Measurements from ENCODE around the gene USP7. TPM values are rescaled to one million over a fixed set of nuclear protein-coding genes. Genes with fewer than 3 reads are reported as not detected.
"Not testable (repeated sequence)": the region's sequence is repeated elsewhere in the genome, so short reads cannot be mapped to it uniquely, and the experiment has no call there.

Gene USP7
- total RNA-seq, 4 donors from 2014 or later = 57.9 to 93.6 (median 85.5) TPM

- no peaks in the 10 kb centered on the region for H3K9me3 ChIP-seq
- intact Hi-C loops (cut with DNase I) = loop anchor here (5.0 to 10.0 kb wide), 3 partner anchors 84 to 224 kb away; partner anchors contain the start of genes PMM2, TMEM186 and USP7
- H3K36me3 ChIP-seq = no peaks in the 10 kb centered on the region
- no peak overlapping the region for H3K4me3 ChIP-seq (replicated peaks in 1 of 3)
- H3K4me1 ChIP-seq = peaks cover 0 to 12% of the 10 kb centered on the region in 2 donors
- WGBS, 2 donors = 94 to 95% methylated on average over 8 of the region's 8 CpGs
- DNase-seq = no peak
- TF ChIP-seq CTCF (IDR thresholded peaks at IDR 0.05) = no peak
- no peak for TF ChIP-seq POLR2A (IDR thresholded peaks at IDR 0.05)
- no peak overlapping the region for H3K27ac ChIP-seq
- H3K27me3 ChIP-seq = no peaks in the 10 kb centered on the region
These were observed 82.7 kb downstream of the USP7 start for GRCh38 chr16:8880839-8881510.

- Histone ChIP-seq H3K27me3 (no peaks in the 10 kb centered on the region), H3K9me3 (no peaks in the 10 kb centered on the region), H3K27ac (no peak overlapping the region), H3K36me3 (no peaks in the 10 kb centered on the region), H3K4me1 (peaks cover 0 to 4% of the 10 kb centered on the region in 2 donors), H3K4me3 (replicated peaks in 1 of 3) (no peak overlapping the region)
- intact Hi-C loops (cut with DNase I) = loop anchor here (5.0 kb wide), 1 partner anchor 311 kb away; no protein-coding TSS in a partner anchor
- TF ChIP-seq POLR2A (IDR thresholded peaks at IDR 0.05) = no peak
- TF ChIP-seq CTCF (IDR thresholded peaks at IDR 0.05) = no peak
- no peak for DNase-seq
- 71 to 76% methylated on average over 6 of the region's 6 CpGs for WGBS, 2 donors
These were observed 85.2 kb downstream of the USP7 start for GRCh38 chr16:8878523-8878911.

- Histone ChIP-seq H3K36me3 (no peaks in the 10 kb centered on the region), H3K9me3 (no peaks in the 10 kb centered on the region), H3K4me1 (peaks cover 0 to 4% of the 10 kb centered on the region in 2 donors), H3K4me3 (replicated peaks in 1 of 3) (no peak overlapping the region), H3K27me3 (no peaks in the 10 kb centered on the region), H3K27ac (no peak overlapping the region)
- TF ChIP-seq POLR2A (IDR thresholded peaks at IDR 0.05) (no peak), CTCF (IDR thresholded peaks at IDR 0.05) (no peak)
- no peak for DNase-seq
- 66 to 82% methylated on average over 7 to 8 of the region's 8 CpGs for WGBS, 2 donors
- intact Hi-C loops (cut with DNase I) = loop anchor here (5.0 kb wide), 1 partner anchor 311 kb away; no protein-coding TSS in a partner anchor
These were observed 85.7 kb downstream of the USP7 start for GRCh38 chr16:8877894-8878522.

GRCh38 chr16:8875317-8875716, 88.4 kb downstream of the USP7 start:
- H3K9me3 ChIP-seq; H3K27ac ChIP-seq; H3K36me3 ChIP-seq; H3K4me1 ChIP-seq; H3K4me3 ChIP-seq (replicated peaks in 1 of 3); DNase-seq; H3K27me3 ChIP-seq: not testable (repeated sequence)
- intact Hi-C loops (cut with DNase I) = loop anchor here (5.0 kb wide), 1 partner anchor 308 kb away; no protein-coding TSS in a partner anchor
- 79 to 89% methylated on average over 7 of the region's 7 CpGs for WGBS, 2 donors

- TF ChIP-seq CTCF (IDR thresholded peaks at IDR 0.05) = no peak
- TF ChIP-seq POLR2A (IDR thresholded peaks at IDR 0.05) = no peak
- 50 to 60% methylated on average over 6 of the region's 6 CpGs for WGBS, 2 donors
- no peak for DNase-seq
- H3K27ac ChIP-seq = no peak overlapping the region
- intact Hi-C loops (cut with DNase I) = no loop called here
- H3K4me1 ChIP-seq = peaks cover 0 to 4% of the 10 kb centered on the region in 2 donors
- no peak overlapping the region for H3K4me3 ChIP-seq (replicated peaks in 1 of 3)
- no peaks in the 10 kb centered on the region for H3K9me3 ChIP-seq
- no peaks in the 10 kb centered on the region for H3K36me3 ChIP-seq
- no peaks in the 10 kb centered on the region for H3K27me3 ChIP-seq
These were observed 89.3 kb downstream of the USP7 start for GRCh38 chr16:8874388-8874787.

- 64 to 75% methylated on average over 7 of the region's 7 CpGs for WGBS, 2 donors
- H3K4me1 ChIP-seq; intact Hi-C loops (cut with DNase I); H3K36me3 ChIP-seq; H3K27me3 ChIP-seq; H3K27ac ChIP-seq; H3K4me3 ChIP-seq (replicated peaks in 1 of 3); H3K9me3 ChIP-seq: not testable (repeated sequence)
- DNase-seq = peak in 1 of 2 donors; percentile 51
These were observed 89.9 kb downstream of the USP7 start for GRCh38 chr16:8873866-8874195.
